GM23338 (cell line): ENCODE measurements around the gene HTR7. TPM values are rescaled to one million over a fixed set of nuclear protein-coding genes. Genes with fewer than 3 reads are reported as not detected.

Experiments used
- ATAC-seq: fragments of 200-7000 bp; cut with Tn5 transposase; 3 replicates; pipeline ENCODE4 v1.9.1; 2020
- DNase-seq: peaks from one replicate; pipeline ENCODE4 v3.0.0-alpha.2; 2015; ENCODE audit warnings: low spot score
- H2AFZ ChIP-seq: fragments of 200-600 bp; sonication (generic); 2 replicates; pipeline ENCODE4 v1.8.0; 2016; ENCODE audit warnings: antibody characterized with exemption, mild to moderate bottlenecking, moderate library complexity
- H3F3A ChIP-seq: fragments of 200-600 bp; sonication (generic); replicated peaks from 2 replicates; pipeline ENCODE4 v1.8.0; 2017; ENCODE audit warnings: antibody characterized with exemption, mixed run types, low read depth
- H3K27ac ChIP-seq: fragments of 200-600 bp; sonication (generic); 2 replicates; pipeline ENCODE4 v1.6.1; 2016; ENCODE audit warnings: low read depth
- H3K27me3 ChIP-seq: fragments of 200-600 bp; sonication (generic); 2 replicates; pipeline ENCODE4 v1.8.0; 2016; ENCODE audit warnings: mild to moderate bottlenecking, mixed run types, moderate library complexity; ENCODE audit not compliant: insufficient read depth
- H3K36me3 ChIP-seq: fragments of 200-600 bp; sonication (generic); 2 replicates; pipeline ENCODE4 v1.8.0; 2016; ENCODE audit warnings: mild to moderate bottlenecking; ENCODE audit not compliant: insufficient read depth
- H3K4me1 ChIP-seq: fragments of 200-600 bp; sonication (generic); 2 replicates; pipeline ENCODE4 v1.8.0; 2016; ENCODE audit warnings: mild to moderate bottlenecking, moderate library complexity; ENCODE audit not compliant: insufficient read depth
- H3K4me2 ChIP-seq: fragments of 200-600 bp; sonication (generic); 2 replicates; pipeline ENCODE4 v1.7.1; 2017; ENCODE audit warnings: mixed run types
- H3K4me3 ChIP-seq: fragments of 200-600 bp; sonication (generic); 2 replicates; pipeline ENCODE4 v1.6.1; 2016; ENCODE audit warnings: mixed run types
- H3K79me2 ChIP-seq: fragments of 200-600 bp; sonication (generic); replicated peaks from 2 replicates; pipeline ENCODE4 v1.8.0; 2017; ENCODE audit warnings: mild to moderate bottlenecking; ENCODE audit not compliant: insufficient read depth
- H3K9me2 ChIP-seq: fragments of 200-600 bp; sonication (generic); 2 replicates; pipeline ENCODE4 v1.8.0; 2017; ENCODE audit not compliant: insufficient read depth
- H4K20me1 ChIP-seq: fragments of 200-600 bp; sonication (generic); replicated peaks from 2 replicates; pipeline ENCODE4 v1.8.0; 2017; ENCODE audit warnings: mild to moderate bottlenecking; ENCODE audit not compliant: insufficient read depth
- H3K27ac Mint-ChIP-seq: 2 replicates; pipeline ENCODE4 v1.8.0; 2020; ENCODE audit warnings: inconsistent platforms, mild to moderate bottlenecking, moderate library complexity, mixed read lengths
- H3K27me3 Mint-ChIP-seq: 3 replicates; pipeline ENCODE4 v1.8.0; 2022; ENCODE audit warnings: low read depth, mild to moderate bottlenecking, moderate library complexity, mixed read lengths, inconsistent platforms; ENCODE audit not compliant: insufficient read depth, poor library complexity
- H3K36me3 Mint-ChIP-seq: 3 replicates; pipeline ENCODE4 v1.8.0; 2021; ENCODE audit warnings: low read depth, mild to moderate bottlenecking, inconsistent platforms, moderate library complexity, mixed read lengths
- H3K4me1 Mint-ChIP-seq: 3 replicates; pipeline ENCODE4 v1.8.0; 2020; ENCODE audit warnings: mild to moderate bottlenecking, inconsistent platforms, mixed read lengths
- H3K4me3 Mint-ChIP-seq: 3 replicates; pipeline ENCODE4 v1.8.0; 2021; ENCODE audit warnings: moderate library complexity, mild to moderate bottlenecking, inconsistent platforms, mixed read lengths
- H3K9me3 Mint-ChIP-seq: 3 replicates; pipeline ENCODE4 v1.8.0; 2020; ENCODE audit warnings: moderate library complexity, mild to moderate bottlenecking, inconsistent platforms, mixed read lengths
- CREB1 ChIP-seq: fragments of 250-450 bp; sonication (Bioruptor Pico); IDR thresholded peaks from 2 replicates; pipeline ENCODE4 v1.5.0; 2020; ENCODE audit warnings: low read depth, mild to moderate bottlenecking, moderate library complexity
- CTCF ChIP-seq, 2 experiments: fragments of 200-600 bp in 1 of 2; sonication (generic) in 1 of 2; conservative IDR thresholded peaks; 2 replicates each; pipeline versions ENCODE4 v1.5.1 to v1.6.1; 2016 to 2017; ENCODE audit warnings: antibody characterized with exemption in 2 of 2, low read depth in 2 of 2, mild to moderate bottlenecking in 2 of 2, moderate library complexity in 1 of 2
- ETS1 ChIP-seq: IDR thresholded peaks from 2 replicates; pipeline ENCODE4 v1.6.1; 2016; ENCODE audit warnings: antibody characterized with exemption
- POLR2AphosphoS5 ChIP-seq: IDR thresholded peaks from 2 replicates; pipeline ENCODE4 v1.6.1; 2016; ENCODE audit warnings: antibody characterized with exemption, low read depth
- REST ChIP-seq: IDR thresholded peaks from one replicate; pipeline ENCODE4 v1.6.1; 2018; ENCODE audit warnings: antibody characterized with exemption; ENCODE audit not compliant: unreplicated experiment
- STAT1 ChIP-seq: IDR thresholded peaks from one replicate; pipeline ENCODE4 v1.6.1; 2016; ENCODE audit warnings: antibody characterized with exemption; ENCODE audit not compliant: unreplicated experiment
- ZNF114 ChIP-seq: fragments of 250-450 bp; sonication (Bioruptor Pico); IDR thresholded peaks from 2 replicates; pipeline ENCODE4 v1.5.0; 2020; ENCODE audit warnings: mild to moderate bottlenecking, moderate library complexity
- ZNF331 ChIP-seq: fragments of 250-450 bp; sonication (Bioruptor Pico); IDR thresholded peaks from 2 replicates; pipeline ENCODE4 v1.5.0; 2020; ENCODE audit warnings: low read depth, mild to moderate bottlenecking, moderate library complexity
- polyA plus RNA-seq: library from polyadenylated mRNA; unstranded; fragments of >200 nt; fragmentation: Nextera tagmentation; extraction: Ambion mirVana; gene quantifications from 2 replicates; pipeline ENCODE4 v1.2.1, GENCODE V29; 2016
- total RNA-seq: library from RNA; depleted of rRNA; stranded (reverse); fragments of >200 nt; shearing (Covaris generic); gene quantifications from 2 replicates; pipeline ENCODE4 v1.2.3, GENCODE V29; 2014

Gene HTR7
- total and polyA plus RNA-seq, 2 experiments from 2014 or later, result 7.0 to 42.2 TPM

GRCh38 chr10:90787393-90788198 lies 70.2 kb downstream of the HTR7 start:
- H3K4me1 ChIP-seq, result peaks cover 65% of the 10 kb centered on the region
- H3K9me2 ChIP-seq, result no peaks in the 10 kb centered on the region
- no peak overlapping the region for H3K4me3 Mint-ChIP-seq
- H3K9me3 Mint-ChIP-seq, result no peaks in the 10 kb centered on the region
- no peak overlapping the region for H3K27ac Mint-ChIP-seq
- TF ChIP-seq ZNF114 (CRISPR knock-in tag) (0 out of 2 replicates have a peak, but pooled peaks have one; percentile 13), ZNF331 (no peak), CTCF (conservative IDR thresholded peaks at IDR 0.05; ENCODE audit: low read depth in 2 of 2) (peak; percentile 89 to 90)
- peaks cover 57% of the 10 kb centered on the region for H3K4me1 Mint-ChIP-seq
- no peaks in the 10 kb centered on the region for H3F3A ChIP-seq
- H3K27me3 Mint-ChIP-seq, result peaks cover 2% of the 10 kb centered on the region
- no peak overlapping the region for H3K4me3 ChIP-seq
- H3K36me3 Mint-ChIP-seq, result no peaks in the 10 kb centered on the region
- H3K36me3 ChIP-seq, result no peaks in the 10 kb centered on the region
- DNase-seq (peak; percentile 79), ATAC-seq (peak; percentile 91)
- H3K27me3 ChIP-seq, result no peaks in the 10 kb centered on the region
- no peak overlapping the region for H3K27ac ChIP-seq
- no peaks in the 10 kb centered on the region for H4K20me1 ChIP-seq
- no peak overlapping the region for H2AFZ ChIP-seq
- peaks cover 87% of the 10 kb centered on the region for H3K79me2 ChIP-seq
- H3K4me2 ChIP-seq, result no peak overlapping the region

- peaks cover 57% of the 10 kb centered on the region for H3K4me1 ChIP-seq
- no peaks in the 10 kb centered on the region for H3F3A ChIP-seq
- Mint-ChIP-seq H3K9me3 (no peaks in the 10 kb centered on the region), H3K27me3 (peaks cover 2% of the 10 kb centered on the region), H3K27ac (no peak overlapping the region), H3K4me1 (peaks cover 57% of the 10 kb centered on the region), H3K4me3 (no peak overlapping the region), H3K36me3 (no peaks in the 10 kb centered on the region)
- H3K4me2 ChIP-seq, result no peak overlapping the region
- ATAC-seq (no peak; the same call in 2 of the 3 replicates), DNase-seq (peak; percentile 41)
- H4K20me1 ChIP-seq, result no peaks in the 10 kb centered on the region
- H2AFZ ChIP-seq, result no peak overlapping the region
- no peaks in the 10 kb centered on the region for H3K27me3 ChIP-seq
- peaks cover 87% of the 10 kb centered on the region for H3K79me2 ChIP-seq
- no peaks in the 10 kb centered on the region for H3K9me2 ChIP-seq
- peak overlapping the region; percentile 32; the same call in 1 of the 2 replicates for H3K27ac ChIP-seq
- no peaks in the 10 kb centered on the region for H3K36me3 ChIP-seq
- H3K4me3 ChIP-seq, result no peak overlapping the region
- TF ChIP-seq ETS1 (no peak), REST (no peak), POLR2AphosphoS5 (no peak), STAT1 (no peak), ZNF331 (no peak), CREB1 (no peak)
Observed at GRCh38 chr10:90785782-90786181, 72.1 kb downstream of the HTR7 start.
